ENCODE measurements around the gene ZNF653. TPM values are rescaled to one million over a fixed set of nuclear protein-coding genes. Genes with fewer than 3 reads are reported as not detected.

The ZNF653 gene
- total and polyA plus RNA-seq, 2 of the 8 experiments (the other 6 are each of a cell fraction or from before 2014, with no cell fraction given) = 7.0 to 7.9 TPM

DNA sequence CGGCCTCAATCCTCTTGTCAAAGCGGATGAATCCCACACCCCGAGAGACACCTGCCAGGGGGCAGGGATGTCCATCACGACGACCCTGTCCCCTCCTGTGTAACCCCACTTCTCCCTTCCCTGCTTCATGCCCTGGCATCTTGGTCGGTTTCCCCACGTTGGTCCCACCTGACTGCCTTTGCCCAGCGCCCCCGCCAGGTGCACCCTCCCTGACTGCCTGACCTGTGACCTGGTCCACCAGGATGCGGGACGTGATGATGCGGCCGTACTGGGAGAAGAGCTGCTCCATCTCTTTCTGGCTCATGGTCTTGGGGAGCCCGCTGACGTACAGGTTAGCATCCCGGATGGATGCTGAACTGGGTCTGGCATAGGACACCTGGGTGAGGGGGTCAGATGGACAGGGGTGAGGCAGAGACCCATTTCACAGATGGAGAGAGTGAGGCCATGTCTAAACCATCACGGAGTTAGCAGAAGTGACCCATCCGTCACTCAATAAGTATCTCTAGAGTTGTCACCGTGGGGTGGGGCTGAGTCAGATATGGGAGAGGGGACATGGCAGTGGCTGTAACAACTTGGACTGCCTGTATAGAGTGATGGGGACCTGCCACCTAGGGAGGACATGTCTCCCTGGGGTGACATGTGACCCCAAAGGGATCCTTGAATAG, 47.3 kb downstream of the ZNF653 start:
- Histone ChIP-seq H2BK120ac (replicated peaks; ENCODE audit: low read depth, low read length) (no peak overlapping the region), H3K9ac (replicated peaks in 1 of 4; ENCODE audit: extremely low read depth in 1 of 4, low read depth in 3 of 4, low read length in 3 of 4) (no peak overlapping the region; a peak in 1 of 7 replicates), H3K27me3 (replicated peaks in 1 of 4; ENCODE audit: control insufficient read depth in 3 of 4, extremely low read depth in 1 of 4, insufficient read depth in 3 of 4, low read length in 3 of 4) (no peaks in the 10 kb centered on the region), H3K79me2 (ENCODE audit: control insufficient read depth in 1 of 2, insufficient read depth in 2 of 2, low read length in 2 of 2) (no peaks in the 10 kb centered on the region), H3K36me3 (ENCODE audit: control insufficient read depth in 2 of 4, insufficient read depth in 4 of 4, low read length in 3 of 4) (no peaks in the 10 kb centered on the region), H3K27ac (ENCODE audit: low read depth, low read length) (no peak overlapping the region), H2AFZ (ENCODE audit: low read length) (no peak overlapping the region), H3K9me3 (ENCODE audit: insufficient read depth in 2 of 2, low read depth in 1 of 2, low read length in 1 of 2) (no peaks in the 10 kb centered on the region), H3K4me3 (ENCODE audit: extremely low read depth in 1 of 4, insufficient read depth in 2 of 4, low read depth in 3 of 4, low read length in 4 of 4) (no peak overlapping the region), H3K18ac (ENCODE audit: extremely low read depth, low read length) (no peak overlapping the region), H4K20me1 (replicated peaks in 1 of 2; ENCODE audit: control insufficient read depth in 1 of 2, insufficient read depth in 2 of 2, low read length in 2 of 2) (no peaks in the 10 kb centered on the region), H2AK5ac (ENCODE audit: low read depth, low read length) (0 out of 2 replicates have a peak overlapping the region, but pooled peaks have one; percentile 53), H2BK12ac (ENCODE audit: low read depth, low read length) (0 out of 2 replicates have a peak overlapping the region, but pooled peaks have one; percentile 27), H3K4me1 (replicated peaks in 1 of 4; ENCODE audit: control insufficient read depth in 3 of 4, insufficient read depth in 4 of 4, low read length in 3 of 4) (peaks cover 0 to 12% (median 1%) of the 10 kb centered on the region in 4 experiments; a peak in 4 of 7 replicates), H2BK5ac (ENCODE audit: low read depth, low read length) (no peak overlapping the region), H4K91ac (replicated peaks; ENCODE audit: insufficient read length, low read length) (no peak overlapping the region), H2BK20ac (ENCODE audit: low read length) (no peak overlapping the region), H3K14ac (ENCODE audit: insufficient read length) (no peak overlapping the region), H3K23me2 (ENCODE audit: low read depth, low read length) (no peaks in the 10 kb centered on the region; the same call in 1 of the 2 replicates), H3K4me2 (ENCODE audit: insufficient read depth in 1 of 2, low read depth in 2 of 2, low read length in 2 of 2) (no peak overlapping the region), H4K5ac (ENCODE audit: insufficient read length, low read depth, low read length) (no peak overlapping the region), H3K23ac (ENCODE audit: insufficient read length) (no peak overlapping the region), H2BK15ac (ENCODE audit: low read length) (no peak overlapping the region), H4K8ac (ENCODE audit: extremely low read depth, insufficient read depth, low read length) (peak overlapping the region; percentile 57; the same call in 1 of the 2 replicates), H3K56ac (replicated peaks; ENCODE audit: insufficient read length, low read depth, low read length) (no peak overlapping the region), H3K79me1 (ENCODE audit: low read depth, low read length) (no peaks in the 10 kb centered on the region), H3K4ac (replicated peaks; ENCODE audit: insufficient read length, low read depth, low read length) (no peak overlapping the region)
- ChIA-PET POLR2A (ENCODE audit: partially characterized antibody) (interaction anchor here (1.6 to 3.4 kb wide), 2 partner anchors 23 to 64 kb away, joined by 3 to 20 read pairs; partner anchors contain the start of gene ELAVL3), CTCF (ENCODE audit: partially characterized antibody) (interaction anchor here (0.7 to 3.4 kb wide), 10 partner anchors 10 to 78 kb away, joined by 3 to 17 read pairs (median 4); partner anchors contain the start of gene EPOR)
- WGBS, 2 experiments (ENCODE audit: extremely low coverage in 1 of 2, insufficient coverage in 1 of 2, insufficient read length in 1 of 2, insufficient replicate concordance in 2 of 2, low coverage in 1 of 2, low lambda C conversion rate in 2 of 2, missing lambda C conversion rate in 1 of 2) = 85% methylated on average over 19 of the region's 19 CpGs; no CpG with 5 or more reads in 1 of the 2 experiments
- DNase-seq (ENCODE audit: low read depth in 1 of 2, low spot score in 2 of 2) (no peak), FAIRE-seq (no peak)
- TF ChIP-seq POU5F1 (IDR thresholded peaks at IDR 0.05; ENCODE audit: low read depth, low read length) (no peak), GTF2F1 (IDR thresholded peaks at IDR 0.05; ENCODE audit: borderline replicate concordance, low read depth, low read length) (no peak), SP1 (IDR thresholded peaks at IDR 0.05; ENCODE audit: low read depth, low read length) (no peak), RBBP5 (IDR thresholded peaks at IDR 0.05; ENCODE audit: borderline replicate concordance, low read depth, low read length) (no peak), CBX5 (IDR thresholded peaks at IDR 0.05; ENCODE audit: low read depth, low read length) (no peak), TAF7 (optimal IDR thresholded peaks at IDR 0.05; ENCODE audit: borderline replicate concordance, low read depth, low read length) (no peak), MAFK (IDR thresholded peaks at IDR 0.05; ENCODE audit: low read depth, low read length) (no peak), EP300 (IDR thresholded peaks at IDR 0.05; ENCODE audit: borderline replicate concordance in 1 of 2, low read depth in 2 of 2, low read length in 2 of 2) (no peak), KDM5A (IDR thresholded peaks at IDR 0.05; ENCODE audit: low read length) (no peak)
- TF ChIP-seq, protein P1, sequence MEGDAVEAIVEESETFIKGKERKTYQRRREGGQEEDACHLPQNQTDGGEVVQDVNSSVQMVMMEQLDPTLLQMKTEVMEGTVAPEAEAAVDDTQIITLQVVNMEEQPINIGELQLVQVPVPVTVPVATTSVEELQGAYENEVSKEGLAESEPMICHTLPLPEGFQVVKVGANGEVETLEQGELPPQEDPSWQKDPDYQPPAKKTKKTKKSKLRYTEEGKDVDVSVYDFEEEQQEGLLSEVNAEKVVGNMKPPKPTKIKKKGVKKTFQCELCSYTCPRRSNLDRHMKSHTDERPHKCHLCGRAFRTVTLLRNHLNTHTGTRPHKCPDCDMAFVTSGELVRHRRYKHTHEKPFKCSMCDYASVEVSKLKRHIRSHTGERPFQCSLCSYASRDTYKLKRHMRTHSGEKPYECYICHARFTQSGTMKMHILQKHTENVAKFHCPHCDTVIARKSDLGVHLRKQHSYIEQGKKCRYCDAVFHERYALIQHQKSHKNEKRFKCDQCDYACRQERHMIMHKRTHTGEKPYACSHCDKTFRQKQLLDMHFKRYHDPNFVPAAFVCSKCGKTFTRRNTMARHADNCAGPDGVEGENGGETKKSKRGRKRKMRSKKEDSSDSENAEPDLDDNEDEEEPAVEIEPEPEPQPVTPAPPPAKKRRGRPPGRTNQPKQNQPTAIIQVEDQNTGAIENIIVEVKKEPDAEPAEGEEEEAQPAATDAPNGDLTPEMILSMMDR (IDR thresholded peaks at IDR 0.05; ENCODE audit: control extremely low read depth in 1 of 3, insufficient read depth in 1 of 3, low read depth in 1 of 3, low read length in 3 of 3) = no peak
